Stimulated activated CD4-positive, alpha-beta T cell treated with anti-CD3 and anti-CD28 coated beads, TNF-alpha, amount 100 ng/mL, for 48 hours (primary cell): ENCODE data around the gene DPYD.

Experiments used
- DNase-seq, 3 donors: peaks; one replicate each; pipeline ENCODE4 v3.0.0-alpha.2; 2020; ENCODE audit warnings: low read depth in 3 of 3

DPYD gene

GRCh38 chr1:97451046-97451826 lies 469.6 kb downstream of the DPYD start:
- DNase-seq = no peak

- no peak for DNase-seq
Observed at GRCh38 chr1:97441966-97442365, 478.9 kb downstream of the DPYD start.

- DNase-seq = no peak
Observed at GRCh38 chr1:97433824-97434177, 487.0 kb downstream of the DPYD start.

- DNase-seq = no peak
Observed at GRCh38 chr1:97433094-97433823, 487.6 kb downstream of the DPYD start.

GRCh38 chr1:97427371-97427770 lies 493.5 kb downstream of the DPYD start:
- no peak for DNase-seq

- no peak for DNase-seq
Observed at GRCh38 chr1:97424209-97424608, 496.6 kb downstream of the DPYD start.

GRCh38 chr1:97423403-97423802 lies 497.4 kb downstream of the DPYD start:
- no peak for DNase-seq

- no peak for DNase-seq
Observed at GRCh38 chr1:97417661-97418060, 503.2 kb downstream of the DPYD start.

- no peak for DNase-seq
Observed at GRCh38 chr1:97414682-97415312, 506.0 kb downstream of the DPYD start.

- no peak for DNase-seq
Observed at GRCh38 chr1:97412737-97413136, 508.1 kb downstream of the DPYD start.

GRCh38 chr1:97412166-97412565 lies 508.7 kb downstream of the DPYD start:
- DNase-seq = no peak

GRCh38 chr1:97396463-97396862 lies 524.4 kb downstream of the DPYD start:
- no peak for DNase-seq

- no peak for DNase-seq
Observed at GRCh38 chr1:97392701-97393100, 528.1 kb downstream of the DPYD start.

- no peak for DNase-seq
Observed at GRCh38 chr1:97385536-97386277, 535.1 kb downstream of the DPYD start.

- DNase-seq = no peak
Observed at GRCh38 chr1:97384294-97384968, 536.4 kb downstream of the DPYD start.

GRCh38 chr1:97383797-97384196 lies 537.0 kb downstream of the DPYD start:
- no peak for DNase-seq

- no peak for DNase-seq
Observed at GRCh38 chr1:97382206-97382605, 538.6 kb downstream of the DPYD start.

GRCh38 chr1:97379387-97380075 lies 541.3 kb downstream of the DPYD start:
- DNase-seq = no peak

- DNase-seq = no peak
Observed at GRCh38 chr1:97378596-97378995, 542.2 kb downstream of the DPYD start.

- no peak for DNase-seq
Observed at GRCh38 chr1:97377432-97378034, 543.3 kb downstream of the DPYD start.

GRCh38 chr1:97373000-97373399 lies 547.8 kb downstream of the DPYD start:
- no peak for DNase-seq
